ENCODE measurements around the gene ENPP6. TPM values are rescaled to one million over a fixed set of nuclear protein-coding genes. Genes with fewer than 3 reads are reported as not detected.

The ENPP6 gene
- total and polyA plus RNA-seq, 2 of the 13 experiments (the other 11 are each of a cell fraction or from before 2014, with no cell fraction given): not detected

DNA sequence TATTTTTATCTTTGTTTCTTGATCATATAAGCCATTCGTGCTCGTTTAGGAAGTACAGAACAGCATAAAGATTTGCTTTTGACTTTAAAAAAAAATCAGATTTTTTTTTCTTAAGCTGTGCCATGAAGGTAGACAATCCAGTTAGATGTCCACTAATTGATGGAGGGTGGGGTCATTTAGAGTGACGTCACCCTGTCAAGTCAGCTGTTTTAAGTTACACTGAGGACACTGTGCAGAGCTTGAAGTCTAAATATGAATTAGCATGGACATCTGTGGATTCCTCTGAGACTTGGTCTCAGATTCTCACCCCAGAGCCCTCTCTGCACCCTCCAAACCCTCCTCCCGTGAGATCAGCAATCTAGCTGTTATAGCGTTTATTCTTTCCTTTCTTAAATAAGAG is 63.9 kb downstream of the ENPP6 start:
- TF ChIP-seq RCOR2 (CRISPR knock-in tag; IDR thresholded peaks at IDR 0.05) (no peak), YY1 (IDR thresholded peaks at IDR 0.05; ENCODE audit: insufficient read depth, insufficient replicate concordance, low read depth, low read length) (no peak), CREM (IDR thresholded peaks at IDR 0.05) (no peak), CREM (CRISPR knock-in tag; IDR thresholded peaks at IDR 0.05) (no peak), ZNF3 (CRISPR knock-in tag; IDR thresholded peaks at IDR 0.05) (no peak), CREB1 (IDR thresholded peaks at IDR 0.05) (peak; percentile 88), CREB1 (CRISPR knock-in tag; IDR thresholded peaks at IDR 0.05) (no peak), NR2F1 (CRISPR knock-in tag; IDR thresholded peaks at IDR 0.05) (no peak), ATF7 (IDR thresholded peaks at IDR 0.05) (peak; percentile 92), ATF7 (CRISPR knock-in tag; IDR thresholded peaks at IDR 0.05) (no peak)
- TF ChIP-seq, protein P1, sequence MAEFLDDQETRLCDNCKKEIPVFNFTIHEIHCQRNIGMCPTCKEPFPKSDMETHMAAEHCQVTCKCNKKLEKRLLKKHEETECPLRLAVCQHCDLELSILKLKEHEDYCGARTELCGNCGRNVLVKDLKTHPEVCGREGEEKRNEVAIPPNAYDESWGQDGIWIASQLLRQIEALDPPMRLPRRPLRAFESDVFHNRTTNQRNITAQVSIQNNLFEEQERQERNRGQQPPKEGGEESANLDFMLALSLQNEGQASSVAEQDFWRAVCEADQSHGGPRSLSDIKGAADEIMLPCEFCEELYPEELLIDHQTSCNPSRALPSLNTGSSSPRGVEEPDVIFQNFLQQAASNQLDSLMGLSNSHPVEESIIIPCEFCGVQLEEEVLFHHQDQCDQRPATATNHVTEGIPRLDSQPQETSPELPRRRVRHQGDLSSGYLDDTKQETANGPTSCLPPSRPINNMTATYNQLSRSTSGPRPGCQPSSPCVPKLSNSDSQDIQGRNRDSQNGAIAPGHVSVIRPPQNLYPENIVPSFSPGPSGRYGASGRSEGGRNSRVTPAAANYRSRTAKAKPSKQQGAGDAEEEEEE (CRISPR knock-in tag; IDR thresholded peaks at IDR 0.05; ENCODE audit: borderline replicate concordance): no peak
- TF ChIP-seq, protein P2, sequence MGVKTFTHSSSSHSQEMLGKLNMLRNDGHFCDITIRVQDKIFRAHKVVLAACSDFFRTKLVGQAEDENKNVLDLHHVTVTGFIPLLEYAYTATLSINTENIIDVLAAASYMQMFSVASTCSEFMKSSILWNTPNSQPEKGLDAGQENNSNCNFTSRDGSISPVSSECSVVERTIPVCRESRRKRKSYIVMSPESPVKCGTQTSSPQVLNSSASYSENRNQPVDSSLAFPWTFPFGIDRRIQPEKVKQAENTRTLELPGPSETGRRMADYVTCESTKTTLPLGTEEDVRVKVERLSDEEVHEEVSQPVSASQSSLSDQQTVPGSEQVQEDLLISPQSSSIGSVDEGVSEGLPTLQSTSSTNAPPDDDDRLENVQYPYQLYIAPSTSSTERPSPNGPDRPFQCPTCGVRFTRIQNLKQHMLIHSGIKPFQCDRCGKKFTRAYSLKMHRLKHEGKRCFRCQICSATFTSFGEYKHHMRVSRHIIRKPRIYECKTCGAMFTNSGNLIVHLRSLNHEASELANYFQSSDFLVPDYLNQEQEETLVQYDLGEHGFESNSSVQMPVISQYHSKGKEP (CRISPR knock-in tag; IDR thresholded peaks at IDR 0.05): no peak
- BruUV-seq (replicated peaks): no TSS peak
- ATAC-seq: no peak
- H3K4me2 ChIP-seq (ENCODE audit: low read depth, low read length): no peak overlapping the region
- no peak for DNase-seq (ENCODE audit: low spot score)
- H3K4me1 ChIP-seq (ENCODE audit: insufficient read depth, low read length): peaks cover 10% of the 10 kb centered on the region
- no peak overlapping the region for H3K4me3 ChIP-seq (replicated peaks in 1 of 3; ENCODE audit: insufficient read depth in 1 of 3, low read depth in 2 of 3, low read length in 3 of 3)
- no peaks in the 10 kb centered on the region for H4K20me1 ChIP-seq (ENCODE audit: insufficient read depth, low read length)
- H3K36me3 ChIP-seq (replicated peaks in 1 of 2; ENCODE audit: control insufficient read depth in 1 of 2, insufficient read depth in 2 of 2, low read length in 2 of 2): no peaks in the 10 kb centered on the region
- intact Hi-C loops (cut with micrococcal nuclease; ENCODE audit: unreplicated experiment): no loop called here
- CTCF ChIA-PET (ENCODE audit: low intra/inter-chr PET ratio, low total read pairs): no interaction called here
- no peak overlapping the region for H2AFZ ChIP-seq (ENCODE audit: low read length)
- H3K9me3 ChIP-seq (ENCODE audit: low read length): no peaks in the 10 kb centered on the region
- H3K27me3 ChIP-seq (ENCODE audit: control insufficient read depth in 1 of 2, insufficient read depth in 2 of 2, low read length in 2 of 2): no peaks in the 10 kb centered on the region
- POLR2A ChIA-PET: no interaction called here
- no peak for FAIRE-seq
- no peaks in the 10 kb centered on the region for H3K79me2 ChIP-seq (ENCODE audit: insufficient read depth, low read length)
- no peak overlapping the region for H3K27ac ChIP-seq (ENCODE audit: extremely low read length, insufficient read depth, low read length)
- WGBS (ENCODE audit: low lambda C conversion rate): 60% methylated on average over 5 of the region's 5 CpGs
- in situ Hi-C loops (cut with HindIII; ENCODE audit: extremely low pct_ligation_motif_present, low pct_unique_long_range_greater_than_20kb): no loop called here
- no peak overlapping the region for H3K9ac ChIP-seq (ENCODE audit: insufficient read depth, low read depth, low read length)

Measured in HepG2 (cell line).